ENCODE results near the gene SEC22B.
A peak's percentile ranks its signal among the peaks of the same experiment; 100 is the strongest.
"Not testable (repeated sequence)": the region's sequence is repeated elsewhere in the genome, so short reads cannot be mapped to it uniquely, and the experiment has no call there.

The SEC22B gene

DNA sequence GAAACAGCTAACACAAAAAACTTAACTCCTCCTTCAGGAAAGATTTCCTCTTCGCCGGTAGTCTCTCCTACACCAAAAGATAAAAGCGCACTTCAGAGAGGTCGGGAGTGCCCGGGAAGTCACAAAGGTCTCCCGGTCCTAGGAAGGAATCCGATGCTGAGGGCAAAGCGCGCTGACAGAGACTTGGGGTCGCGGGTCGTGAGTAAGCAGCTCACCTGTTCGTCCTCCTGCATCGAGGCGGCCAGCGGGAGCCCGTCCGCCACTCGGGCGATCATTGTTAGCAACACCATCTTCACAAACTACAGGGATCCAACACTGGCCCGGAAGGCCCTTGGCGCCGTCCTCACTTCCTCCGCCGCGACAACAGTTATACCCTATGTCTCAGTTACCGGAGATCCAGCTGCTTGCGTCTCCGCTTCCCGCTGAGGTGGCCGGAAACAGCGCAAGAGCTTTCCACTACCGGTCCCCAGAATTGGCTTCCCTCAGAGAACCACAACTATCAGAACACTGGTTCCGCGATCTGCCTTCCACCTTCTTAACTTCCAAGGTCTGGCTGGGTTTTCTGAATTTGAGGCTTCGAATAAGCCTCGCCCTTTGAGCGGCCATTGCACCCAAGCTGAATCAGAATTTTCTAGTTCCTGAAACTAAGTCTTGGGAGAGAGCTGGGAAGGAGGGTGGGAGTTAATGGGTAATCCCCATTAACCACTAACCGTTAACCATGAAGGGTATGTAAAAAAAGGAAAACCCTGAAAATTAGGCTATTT is at the start of gene SEC22B:
Gene SEC22B, minus strand, starts transcription at position 429 of the 764 bp plus-strand sequence. Its CDS starts 139 bp downstream, at position 290.
- Mint-ChIP-seq H3K36me3 (ENCODE audit: low read depth) (peaks cover 10% of the 10 kb centered on the region), H3K27me3 (no peaks in the 10 kb centered on the region), H3K4me1 (ENCODE audit: low read depth) (peaks cover 20% of the 10 kb centered on the region), H3K4me3 (peak within 1 kb of the TSS; percentile 98), H3K9me3 (no peaks in the 10 kb centered on the region), H3K27ac (peak within 1 kb of the TSS; percentile 98)
- peak; percentile 88 for DNase-seq

- H3K27ac Mint-ChIP-seq, H3K27me3 Mint-ChIP-seq: not testable (repeated sequence)
These were observed 41.6 kb upstream of the SEC22B start for GRCh38 chr1:120217933-120218332.

DNA sequence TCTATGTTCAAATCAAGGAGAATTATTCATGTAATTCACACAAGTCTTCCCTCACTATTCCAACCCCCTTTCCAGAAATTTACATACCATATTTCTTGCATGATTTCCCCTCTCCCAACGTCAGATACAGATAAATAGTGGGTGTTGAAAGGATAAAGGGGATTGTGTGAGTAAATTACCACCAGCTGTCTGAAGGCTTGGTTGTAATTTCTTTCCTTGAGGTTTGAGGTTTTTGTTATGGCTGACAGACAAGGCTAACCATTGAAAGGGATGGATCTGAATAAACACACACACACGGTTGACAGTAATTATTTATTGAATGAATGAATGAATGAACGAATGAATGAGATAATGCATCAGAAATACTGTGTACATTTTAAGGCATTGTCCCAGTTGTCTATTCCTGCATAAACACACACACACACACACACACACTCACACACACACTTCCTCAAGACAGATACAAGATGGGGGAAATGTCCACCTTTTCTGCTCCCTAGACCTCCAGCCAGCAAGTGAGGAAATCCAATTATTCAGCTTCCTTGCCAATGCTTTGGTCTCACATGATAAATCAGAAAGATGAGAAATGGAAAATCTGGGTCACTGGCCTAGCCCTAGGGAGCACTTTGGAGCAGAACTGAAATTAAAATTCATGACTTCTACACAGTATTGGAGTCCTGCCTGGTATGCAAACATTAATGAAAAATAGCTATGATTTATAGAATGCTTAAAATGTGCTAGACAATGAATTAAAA is 41.0 kb upstream of the SEC22B start:
- H3K4me1 Mint-ChIP-seq (ENCODE audit: low read depth); H3K27ac Mint-ChIP-seq; H3K4me3 Mint-ChIP-seq; H3K36me3 Mint-ChIP-seq (ENCODE audit: low read depth); DNase-seq; H3K9me3 Mint-ChIP-seq; H3K27me3 Mint-ChIP-seq: not testable (repeated sequence)

More at GRCh38 chr1:120217933-120218332, 41.6 kb upstream of the SEC22B start:
- H3K36me3 Mint-ChIP-seq (ENCODE audit: low read depth); H3K4me3 Mint-ChIP-seq; H3K9me3 Mint-ChIP-seq; DNase-seq; H3K4me1 Mint-ChIP-seq (ENCODE audit: low read depth): not testable (repeated sequence)

DNA sequence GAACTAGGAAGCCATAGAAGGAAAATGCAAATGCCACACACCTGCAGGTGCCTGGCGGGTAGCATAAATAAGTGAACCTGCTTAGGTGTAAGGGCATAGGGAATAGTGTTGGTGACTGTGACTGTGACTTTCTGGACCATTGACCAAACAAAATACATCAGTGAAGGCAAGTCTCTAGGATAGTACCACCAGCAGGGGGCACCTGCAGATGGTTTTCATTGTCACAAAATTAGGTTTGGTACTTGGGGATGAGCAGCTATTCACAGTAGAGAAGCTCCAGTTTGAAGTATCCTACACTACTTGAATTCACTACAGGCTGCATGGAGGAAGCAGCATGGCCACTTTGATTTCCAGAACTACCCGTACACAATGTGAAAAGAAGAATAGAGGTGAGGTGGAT is 37.3 kb upstream of the SEC22B start:
- H3K27me3 Mint-ChIP-seq; H3K27ac Mint-ChIP-seq; H3K4me1 Mint-ChIP-seq (ENCODE audit: low read depth); DNase-seq; H3K4me3 Mint-ChIP-seq; H3K9me3 Mint-ChIP-seq; H3K36me3 Mint-ChIP-seq (ENCODE audit: low read depth): not testable (repeated sequence)

DNA sequence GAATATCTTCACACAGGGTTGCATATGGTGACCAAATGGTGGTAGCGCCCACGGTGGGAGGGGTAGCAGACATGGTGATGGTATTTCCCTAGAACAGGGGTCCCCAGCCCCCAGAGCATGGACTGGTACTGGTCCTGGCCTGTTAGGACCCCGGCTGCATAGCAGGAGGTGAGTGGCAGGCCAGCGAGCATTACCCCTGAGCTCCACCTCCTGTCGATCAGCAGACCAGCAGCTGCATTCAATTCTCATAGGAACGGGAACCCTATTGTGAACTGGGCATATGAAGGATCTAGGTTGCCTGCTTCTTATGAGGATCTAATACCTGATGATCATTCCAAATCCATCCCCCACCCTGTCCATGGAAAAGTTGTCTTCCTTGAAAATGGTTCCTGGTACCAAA is 34.4 kb upstream of the SEC22B start:
- H3K27me3 Mint-ChIP-seq; H3K9me3 Mint-ChIP-seq; DNase-seq; H3K4me3 Mint-ChIP-seq; H3K36me3 Mint-ChIP-seq (ENCODE audit: low read depth); H3K4me1 Mint-ChIP-seq (ENCODE audit: low read depth); H3K27ac Mint-ChIP-seq: not testable (repeated sequence)

- peak; percentile 43 for DNase-seq
- H3K4me1 Mint-ChIP-seq (ENCODE audit: low read depth); H3K27me3 Mint-ChIP-seq; H3K36me3 Mint-ChIP-seq (ENCODE audit: low read depth); H3K9me3 Mint-ChIP-seq; H3K27ac Mint-ChIP-seq: not testable (repeated sequence)
- H3K4me3 Mint-ChIP-seq = peak overlapping the region; percentile 65
These were observed 20.8 kb upstream of the SEC22B start for GRCh38 chr1:120196863-120197775.

GRCh38 chr1:120188626-120189025 is 12.3 kb upstream of the SEC22B start:
- H3K36me3 Mint-ChIP-seq (ENCODE audit: low read depth); H3K27ac Mint-ChIP-seq: not testable (repeated sequence)

DNA sequence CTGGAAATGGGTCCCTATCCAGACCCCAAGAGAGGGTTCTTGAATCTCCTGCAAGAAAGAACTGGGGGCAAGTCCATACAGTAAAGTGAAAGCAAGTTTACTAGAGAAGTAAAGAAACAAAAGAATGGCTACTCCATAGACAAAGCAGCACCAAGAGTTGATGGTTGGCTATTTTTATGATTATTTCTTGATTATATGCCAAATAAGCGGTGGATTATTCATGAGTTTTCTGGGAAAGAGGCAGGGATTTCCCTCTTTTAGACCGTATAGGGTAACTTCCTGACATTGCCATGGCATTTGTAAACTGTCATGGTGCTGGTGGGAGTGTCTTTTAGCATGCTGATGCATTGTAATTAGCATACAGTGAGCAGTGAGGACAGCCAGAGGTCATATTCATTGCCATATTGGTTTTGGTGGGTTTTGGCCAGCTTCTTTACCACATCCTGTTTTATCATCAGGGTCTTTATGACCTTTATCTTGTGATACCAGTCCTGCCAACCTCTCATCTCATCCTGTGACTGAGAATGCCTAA is 5.9 kb upstream of the SEC22B start:
- not testable (repeated sequence) for H3K9me3 Mint-ChIP-seq; H3K36me3 Mint-ChIP-seq (ENCODE audit: low read depth); H3K27me3 Mint-ChIP-seq; DNase-seq; H3K27ac Mint-ChIP-seq; H3K4me3 Mint-ChIP-seq
- peaks cover 13% of the 10 kb centered on the region for H3K4me1 Mint-ChIP-seq (ENCODE audit: low read depth)

More at GRCh38 chr1:120188626-120189025, 12.3 kb upstream of the SEC22B start:
- H3K4me1 Mint-ChIP-seq (ENCODE audit: low read depth); H3K4me3 Mint-ChIP-seq; H3K9me3 Mint-ChIP-seq; H3K27me3 Mint-ChIP-seq; DNase-seq: not testable (repeated sequence)

DNA sequence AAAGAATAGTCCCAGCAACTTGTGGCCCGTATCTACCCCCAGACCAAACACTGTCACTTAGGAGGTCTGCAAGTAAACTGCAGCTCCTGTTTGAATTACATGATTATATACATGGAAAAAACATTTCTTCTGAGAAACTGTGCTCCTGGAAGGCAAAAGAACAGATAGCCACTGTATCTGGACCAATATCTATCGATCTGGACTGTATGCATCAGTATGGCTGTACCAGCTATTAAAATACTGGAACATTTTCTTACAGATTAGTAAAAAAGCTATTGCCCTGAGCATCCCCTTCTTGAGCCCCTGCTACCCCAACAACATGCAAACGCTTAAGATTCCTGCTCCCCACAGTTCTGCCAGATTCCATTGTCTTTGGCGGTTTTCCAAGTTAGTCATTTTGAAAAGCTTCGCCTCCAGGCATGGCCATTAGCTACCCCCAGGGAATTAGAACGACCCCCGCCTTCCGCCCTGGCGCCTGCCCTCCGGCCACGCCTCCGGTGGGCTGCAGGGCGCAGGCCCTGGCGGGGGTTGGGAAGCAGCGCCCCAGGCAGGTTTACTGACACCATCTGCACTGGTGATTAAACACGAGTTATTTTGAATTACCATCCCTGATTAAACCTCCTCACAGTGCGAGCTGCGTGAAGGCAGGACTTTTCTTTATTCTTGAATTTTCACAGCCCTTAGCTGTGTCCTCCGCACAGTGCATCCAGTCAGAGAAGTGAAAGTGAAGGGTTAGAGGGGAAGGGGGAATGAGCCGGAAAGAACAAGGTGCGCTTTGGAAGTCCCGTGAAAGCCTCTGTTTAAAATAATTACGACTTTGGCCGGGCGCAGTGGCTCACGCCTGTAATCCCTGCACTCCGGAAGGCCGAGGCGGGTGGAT is 3.7 kb upstream of the SEC22B start:
- Mint-ChIP-seq H3K36me3 (ENCODE audit: low read depth) (peaks cover 10% of the 10 kb centered on the region), H3K4me1 (ENCODE audit: low read depth) (peaks cover 20% of the 10 kb centered on the region), H3K4me3 (peak overlapping the region; percentile 39)
- not testable (repeated sequence) for H3K27me3 Mint-ChIP-seq, H3K27ac Mint-ChIP-seq, H3K9me3 Mint-ChIP-seq
- DNase-seq = peak; percentile 40

GRCh38 chr1:120178799-120179756 is 2.8 kb upstream of the SEC22B start:
- DNase-seq = no peak
- Mint-ChIP-seq H3K4me1 (ENCODE audit: low read depth) (peaks cover 20% of the 10 kb centered on the region), H3K4me3 (no peak overlapping the region), H3K36me3 (ENCODE audit: low read depth) (peaks cover 10% of the 10 kb centered on the region), H3K27me3 (no peaks in the 10 kb centered on the region), H3K27ac (no peak overlapping the region), H3K9me3 (no peaks in the 10 kb centered on the region)

DNA sequence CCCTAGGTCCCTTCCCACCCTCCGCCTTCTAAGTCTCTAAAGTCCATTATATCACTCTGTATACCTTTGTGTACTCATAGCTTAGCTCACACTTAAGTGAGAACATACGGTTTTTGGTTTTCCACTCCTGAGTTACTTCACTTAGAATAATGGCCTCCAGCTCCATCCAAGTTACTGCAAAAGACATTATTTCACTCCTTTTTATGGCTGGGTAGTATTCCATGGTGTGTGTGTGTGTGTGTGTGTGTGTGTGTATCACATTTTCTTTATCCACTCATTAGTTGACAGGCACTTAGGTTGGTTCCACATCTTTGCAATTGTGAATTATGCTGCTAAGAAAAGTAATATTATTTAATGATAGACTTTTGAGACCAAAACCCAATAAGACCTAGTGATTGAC is 1.7 kb upstream of the SEC22B start:
- peaks cover 20% of the 10 kb centered on the region for H3K4me1 Mint-ChIP-seq (ENCODE audit: low read depth)
- H3K27ac Mint-ChIP-seq, H3K27me3 Mint-ChIP-seq, H3K4me3 Mint-ChIP-seq, H3K9me3 Mint-ChIP-seq, DNase-seq: not testable (repeated sequence)
- peaks cover 10% of the 10 kb centered on the region for H3K36me3 Mint-ChIP-seq (ENCODE audit: low read depth)

- DNase-seq, H3K9me3 Mint-ChIP-seq, H3K27me3 Mint-ChIP-seq: not testable (repeated sequence)
- Mint-ChIP-seq H3K4me3 (peak overlapping the region; percentile 98), H3K36me3 (ENCODE audit: low read depth) (peaks cover 10% of the 10 kb centered on the region), H3K27ac (peak overlapping the region; percentile 98), H3K4me1 (ENCODE audit: low read depth) (peaks cover 20% of the 10 kb centered on the region)
These were observed 632 bp downstream of the SEC22B start for GRCh38 chr1:120175688-120176087.

GRCh38 chr1:120164761-120165160 is 11.6 kb downstream of the SEC22B start:
- not testable (repeated sequence) for H3K4me1 Mint-ChIP-seq (ENCODE audit: low read depth); H3K27ac Mint-ChIP-seq; H3K4me3 Mint-ChIP-seq

More at GRCh38 chr1:120164761-120165160, 11.6 kb downstream of the SEC22B start:
- H3K9me3 Mint-ChIP-seq, H3K27me3 Mint-ChIP-seq, DNase-seq: not testable (repeated sequence)
- peaks cover 18% of the 10 kb centered on the region for H3K36me3 Mint-ChIP-seq (ENCODE audit: low read depth)

Measured in activated T-cell treated with anti-CD3 and anti-CD28 coated beads, Interleukin-2, amount 50 U/mL, for 24 hours (primary cell).